Measurements from ENCODE around the gene SIRPA. TPM values are rescaled to one million over a fixed set of nuclear protein-coding genes. Genes with fewer than 3 reads are reported as not detected.

SIRPA gene
- total RNA-seq, 1 experiment from 2014 or later: 6.0 TPM

- Histone ChIP-seq H3K79me2 (ENCODE audit: insufficient read depth, low read length) (no peaks in the 10 kb centered on the region), H2BK20ac (ENCODE audit: low read depth, low read length, poor library complexity, severe bottlenecking) (no peak overlapping the region), H2AK5ac (ENCODE audit: insufficient read length, low read length) (no peak overlapping the region), H3K18ac (ENCODE audit: insufficient read length, low read depth, low read length) (no peak overlapping the region), H3K23ac (ENCODE audit: insufficient read length, low read depth, low read length) (no peak overlapping the region), H4K91ac (ENCODE audit: insufficient read length, low read depth, low read length) (no peak overlapping the region), H2BK15ac (ENCODE audit: low read depth, low read length) (no peak overlapping the region), H3K79me1 (ENCODE audit: insufficient read depth, low read depth, low read length, poor library complexity, severe bottlenecking) (no peaks in the 10 kb centered on the region), H4K5ac (ENCODE audit: insufficient read length, low read depth, low read length) (no peak overlapping the region), H2AFZ (ENCODE audit: low read length) (no peak overlapping the region), H3K23me2 (ENCODE audit: insufficient read length, low read depth, low read length, poor library complexity, severe bottlenecking) (no peaks in the 10 kb centered on the region), H3T11ph (ENCODE audit: low read length) (no peak overlapping the region), H3K9me3 (ENCODE audit: control insufficient read depth, low read depth, low read length) (no peaks in the 10 kb centered on the region), H3K4ac (ENCODE audit: low read depth, low read length) (no peak overlapping the region), H3K4me2 (ENCODE audit: insufficient read depth, insufficient read length, low read length) (no peak overlapping the region), H4K20me1 (ENCODE audit: control insufficient read depth, insufficient read depth, insufficient read length) (no peaks in the 10 kb centered on the region), H3K56ac (ENCODE audit: insufficient read length, low read depth, low read length) (no peak overlapping the region), H4K8ac (replicated peaks; ENCODE audit: insufficient read length, low read depth, low read length) (no peak overlapping the region), H2BK120ac (ENCODE audit: low read depth, low read length, poor library complexity, severe bottlenecking) (no peak overlapping the region), H3K4me1 (ENCODE audit: insufficient read depth, low read length) (no peaks in the 10 kb centered on the region), H2BK5ac (ENCODE audit: insufficient read length, low read length) (no peak overlapping the region), H3K9ac (ENCODE audit: extremely low read depth, insufficient read length, low read length) (no peak overlapping the region), H3K27ac (ENCODE audit: insufficient read length, low read depth, low read length) (no peak overlapping the region), H2BK12ac (ENCODE audit: insufficient read length, low read depth, low read length) (no peak overlapping the region), H3K14ac (ENCODE audit: insufficient read depth, low read length) (no peak overlapping the region; the same call in 1 of the 2 replicates), H3K27me3 (ENCODE audit: insufficient read depth, low read length) (no peaks in the 10 kb centered on the region)
- H3K27ac Mint-ChIP-seq: peak overlapping the region in 1 of 3 experiments; percentile 38; a peak in 1 of 7 replicates
- no peak for DNase-seq
- H3K4me1 Mint-ChIP-seq: 0 out of 4 replicates have a peak, but pooled peaks cover 0 to under 1% of the 10 kb centered on the region in 2 experiments
- peaks cover 33% of the 10 kb centered on the region for H3K27me3 Mint-ChIP-seq (ENCODE audit: low read depth)
- no peak overlapping the region; a peak in 1 of 5 replicates for H3K4me3 Mint-ChIP-seq
- no peaks in the 10 kb centered on the region for H3K36me3 Mint-ChIP-seq (ENCODE audit: insufficient read depth in 1 of 3, low read depth in 3 of 3)
- no peaks in the 10 kb centered on the region; a peak in 1 of 5 replicates for H3K9me3 Mint-ChIP-seq
- WGBS (ENCODE audit: extremely low coverage, insufficient read length, low lambda C conversion rate): no CpG with 5 or more reads among the region's 4 CpGs
- no peak for TF ChIP-seq CTCF (conservative IDR thresholded peaks at IDR 0.05)
Observed at GRCh38 chr20:1983301-1983700, 88.1 kb downstream of the SIRPA start.

All from H9 (cell line).